Loucy (cell line): ENCODE data around the gene PLEKHN1.

Experiments used
- H2AFZ ChIP-seq: fragments of 200-600 bp; sonication (generic); 2 replicates; pipeline ENCODE4 v1.6.0; 2016; ENCODE audit warnings: antibody characterized with exemption, mild to moderate bottlenecking, low read length, moderate library complexity
- H3F3A ChIP-seq: fragments of 200-600 bp; 2 replicates; pipeline ENCODE4 v1.6.0; 2016; ENCODE audit warnings: antibody characterized with exemption, low read depth, mild to moderate bottlenecking
- H3K27me3 ChIP-seq: fragments of 200-600 bp; sonication (generic); 2 replicates; pipeline ENCODE4 v1.6.1; 2014; ENCODE audit warnings: low read length, mild to moderate bottlenecking; ENCODE audit not compliant: insufficient read depth, poor library complexity, severe bottlenecking
- H3K36me3 ChIP-seq: fragments of 200-600 bp; sonication (generic); 2 replicates; pipeline ENCODE4 v1.6.1; 2016; ENCODE audit warnings: low read length; ENCODE audit not compliant: insufficient read depth
- H3K4me1 ChIP-seq: fragments of 200-600 bp; sonication (generic); 2 replicates; pipeline ENCODE4 v1.5.1; 2014; ENCODE audit warnings: low read length, mild to moderate bottlenecking; ENCODE audit not compliant: insufficient read depth, poor library complexity, severe bottlenecking
- H3K4me2 ChIP-seq: fragments of 200-600 bp; sonication (generic); 2 replicates; pipeline ENCODE4 v1.6.0; 2014; ENCODE audit warnings: antibody characterized with exemption, low read length, low read depth, mild to moderate bottlenecking; ENCODE audit not compliant: poor library complexity, severe bottlenecking
- H3K4me3 ChIP-seq: fragments of 200-600 bp; sonication (generic); 2 replicates; pipeline ENCODE4 v1.5.1; 2014; ENCODE audit warnings: low read length, mild to moderate bottlenecking, mixed read lengths; ENCODE audit not compliant: poor library complexity, severe bottlenecking
- H3K79me2 ChIP-seq: fragments of 200-600 bp; sonication (generic); 2 replicates; pipeline ENCODE4 v1.6.1; 2014; ENCODE audit warnings: low read length; ENCODE audit not compliant: insufficient read depth
- H3K9ac ChIP-seq: fragments of 200-600 bp; sonication (generic); 2 replicates; pipeline ENCODE4 v1.6.0; 2014; ENCODE audit warnings: mild to moderate bottlenecking, low read depth, low read length, moderate library complexity; ENCODE audit not compliant: poor library complexity, severe bottlenecking
- H3K9me2 ChIP-seq: fragments of 200-600 bp; sonication (generic); replicated peaks from 2 replicates; pipeline ENCODE4 v1.6.1; 2016; ENCODE audit warnings: low read depth, low read length, mixed read lengths
- H3K9me3 ChIP-seq: fragments of 200-600 bp; sonication (generic); 2 replicates; pipeline ENCODE4 v1.6.1; 2014; ENCODE audit warnings: mild to moderate bottlenecking, antibody characterized with exemption, low read length, low read depth; ENCODE audit not compliant: insufficient read depth
- H4K20me1 ChIP-seq: fragments of 200-600 bp; sonication (generic); 2 replicates; pipeline ENCODE4 v1.6.0; 2014; ENCODE audit warnings: antibody characterized with exemption, low read length, mild to moderate bottlenecking; ENCODE audit not compliant: insufficient read depth, poor library complexity, severe bottlenecking
- CTCF ChIP-seq: fragments of 200-600 bp; sonication (generic); conservative IDR thresholded peaks from 2 replicates; pipeline ENCODE4 v1.5.1; 2014; ENCODE audit warnings: mild to moderate bottlenecking, antibody characterized with exemption, low read length
- EZH2phosphoT487 ChIP-seq: fragments of 200-600 bp; IDR thresholded peaks from 2 replicates; pipeline ENCODE4 v1.6.1; 2018; ENCODE audit warnings: antibody characterized with exemption, mild to moderate bottlenecking, moderate library complexity, borderline replicate concordance

PLEKHN1 gene

GRCh38 chr1:997993-998744 lies 31.9 kb downstream of the PLEKHN1 start:
- Histone ChIP-seq H3K9me3 (no peaks in the 10 kb centered on the region), H3K4me3 (peak overlapping the region; percentile 85), H3K9ac (peak overlapping the region; percentile 75), H3K4me2 (peak overlapping the region; percentile 98), H2AFZ (no peak overlapping the region), H3K36me3 (no peaks in the 10 kb centered on the region), H3F3A (no peaks in the 10 kb centered on the region), H3K27me3 (no peaks in the 10 kb centered on the region), H3K79me2 (peaks cover 12% of the 10 kb centered on the region; the same call in 1 of the 2 replicates), H3K9me2 (no peaks in the 10 kb centered on the region), H3K4me1 (peaks cover 33% of the 10 kb centered on the region), H4K20me1 (peaks cover 17% of the 10 kb centered on the region)
- peak; percentile 14; the same call in 1 of the 2 replicates for TF ChIP-seq CTCF
- no peak for TF ChIP-seq EZH2phosphoT487

DNA sequence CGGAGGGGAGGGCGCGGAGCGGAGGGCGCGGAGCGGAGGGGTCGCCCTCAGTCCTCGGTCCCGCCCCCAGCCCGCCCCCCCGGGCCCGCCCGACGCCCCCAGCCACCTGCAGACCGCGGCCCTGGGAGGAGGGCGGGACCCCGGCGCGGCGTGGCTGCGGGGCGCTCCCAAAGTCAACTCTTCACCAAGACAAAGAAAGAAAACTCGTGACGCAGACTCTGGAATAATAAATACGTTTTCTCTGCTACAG lies 32.4 kb downstream of the PLEKHN1 start:
- Histone ChIP-seq H3K9ac (peak overlapping the region; percentile 75), H4K20me1 (peaks cover 17% of the 10 kb centered on the region), H3K79me2 (peaks cover 12% of the 10 kb centered on the region; the same call in 1 of the 2 replicates), H3K4me3 (peak overlapping the region; percentile 85), H3K9me2 (no peaks in the 10 kb centered on the region), H3K9me3 (no peaks in the 10 kb centered on the region), H3K36me3 (no peaks in the 10 kb centered on the region), H3F3A (no peaks in the 10 kb centered on the region), H3K4me1 (peaks cover 37% of the 10 kb centered on the region), H3K27me3 (no peaks in the 10 kb centered on the region), H3K4me2 (peak overlapping the region; percentile 98), H2AFZ (0 out of 2 replicates have a peak overlapping the region, but pooled peaks have one; percentile 65)
- no peak for TF ChIP-seq EZH2phosphoT487
- TF ChIP-seq CTCF, result no peak

- Histone ChIP-seq H3F3A (no peaks in the 10 kb centered on the region), H2AFZ (peak overlapping the region; percentile 65), H3K9ac (peak overlapping the region; percentile 75), H3K36me3 (no peaks in the 10 kb centered on the region), H3K4me3 (peak overlapping the region; percentile 85), H3K79me2 (peaks cover 17% of the 10 kb centered on the region; the same call in 1 of the 2 replicates), H3K9me2 (no peaks in the 10 kb centered on the region), H4K20me1 (peaks cover 17% of the 10 kb centered on the region), H3K9me3 (no peaks in the 10 kb centered on the region), H3K4me1 (peaks cover 42% of the 10 kb centered on the region), H3K4me2 (peak overlapping the region; percentile 98), H3K27me3 (no peaks in the 10 kb centered on the region)
- no peak for TF ChIP-seq CTCF
- TF ChIP-seq EZH2phosphoT487, result no peak
These were observed 32.9 kb downstream of the PLEKHN1 start for GRCh38 chr1:998995-999724.
